ENCODE measurements around the gene SLC13A3.

The SLC13A3 gene

GRCh38 chr20:46618316-46619100, 32.8 kb downstream of the SLC13A3 start:
- H3K4me3 ChIP-seq (ENCODE audit: control insufficient read depth, low read depth, low read length), result no peak overlapping the region
- no peak for DNase-seq (ENCODE audit: low read depth)
- no peak for TF ChIP-seq CTCF (IDR thresholded peaks at IDR 0.05; ENCODE audit: control insufficient read depth, insufficient read depth, low read depth, low read length, missing control alignments)

GRCh38 chr20:46614503-46614902, 36.8 kb downstream of the SLC13A3 start:
- DNase-seq (ENCODE audit: low read depth), result no peak
- no peak for TF ChIP-seq CTCF (IDR thresholded peaks at IDR 0.05; ENCODE audit: control insufficient read depth, insufficient read depth, low read depth, low read length, missing control alignments)
- no peak overlapping the region for H3K4me3 ChIP-seq (ENCODE audit: control insufficient read depth, low read depth, low read length)

GRCh38 chr20:46610145-46610544, 41.1 kb downstream of the SLC13A3 start:
- no peak for TF ChIP-seq CTCF (IDR thresholded peaks at IDR 0.05; ENCODE audit: control insufficient read depth, insufficient read depth, low read depth, low read length, missing control alignments)
- no peak for DNase-seq (ENCODE audit: low read depth)
- H3K4me3 ChIP-seq (ENCODE audit: control insufficient read depth, low read depth, low read length), result no peak overlapping the region

- TF ChIP-seq CTCF (IDR thresholded peaks at IDR 0.05; ENCODE audit: control insufficient read depth, insufficient read depth, low read depth, low read length, missing control alignments), result no peak
- DNase-seq (ENCODE audit: low read depth), result no peak
- no peak overlapping the region for H3K4me3 ChIP-seq (ENCODE audit: control insufficient read depth, low read depth, low read length)
Measured at GRCh38 chr20:46609043-46609442, 42.2 kb downstream of the SLC13A3 start.

- TF ChIP-seq CTCF (IDR thresholded peaks at IDR 0.05; ENCODE audit: control insufficient read depth, insufficient read depth, low read depth, low read length, missing control alignments), result no peak
Measured at GRCh38 chr20:46607849-46608497, 43.3 kb downstream of the SLC13A3 start.

GRCh38 chr20:46607191-46607848, 43.9 kb downstream of the SLC13A3 start:
- no peak for DNase-seq (ENCODE audit: low read depth)
- no peak overlapping the region for H3K4me3 ChIP-seq (ENCODE audit: control insufficient read depth, low read depth, low read length)
- TF ChIP-seq CTCF (IDR thresholded peaks at IDR 0.05; ENCODE audit: control insufficient read depth, insufficient read depth, low read depth, low read length, missing control alignments), result no peak

More at GRCh38 chr20:46607849-46608497, 43.3 kb downstream of the SLC13A3 start:
- DNase-seq (ENCODE audit: low read depth), result no peak
- no peak overlapping the region for H3K4me3 ChIP-seq (ENCODE audit: control insufficient read depth, low read depth, low read length)

All from AG09309 (cell line).